HG02870 (cell line): ENCODE measurements around the gene BTBD18.

Experiments used
- ATAC-seq: cut with Tn5 transposase; IDR thresholded peaks from one replicate; pipeline ENCODE4 v1.9.1; 2021; ENCODE audit warnings: mild to moderate bottlenecking, moderate library complexity; ENCODE audit not compliant: unreplicated experiment

The BTBD18 gene, protein sequence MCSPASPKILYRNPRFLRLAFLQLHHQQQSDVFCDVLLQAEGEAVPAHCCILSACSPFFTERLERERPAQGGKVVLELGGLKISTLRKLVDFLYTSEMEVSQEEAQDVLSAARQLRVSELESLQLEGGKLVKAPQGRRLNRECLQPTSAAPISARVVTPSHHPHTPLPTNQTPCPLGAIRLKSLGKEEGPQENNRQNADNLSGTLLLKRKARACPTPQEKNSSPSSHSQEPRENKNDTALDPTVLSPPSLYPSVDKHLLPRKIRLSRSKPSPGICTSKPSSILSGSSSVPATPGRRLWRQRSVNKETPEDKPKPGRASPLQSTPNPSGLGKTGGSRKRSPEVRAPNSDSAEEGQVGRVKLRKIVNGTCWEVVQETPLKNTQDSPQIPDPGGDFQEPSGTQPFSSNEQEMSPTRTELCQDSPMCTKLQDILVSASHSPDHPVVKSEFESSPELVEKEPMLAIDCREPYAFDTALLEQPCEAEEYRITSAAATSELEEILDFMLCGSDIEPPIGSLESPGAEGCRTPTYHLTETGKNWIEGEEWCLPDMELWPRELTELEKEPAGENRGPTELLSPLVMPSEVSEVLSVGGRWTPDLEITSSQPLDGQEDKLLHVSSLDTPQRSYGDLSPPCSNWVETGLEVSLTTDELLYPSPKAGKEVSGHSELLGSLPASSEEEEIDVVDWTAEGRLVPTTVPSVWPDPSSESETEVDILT

DNA sequence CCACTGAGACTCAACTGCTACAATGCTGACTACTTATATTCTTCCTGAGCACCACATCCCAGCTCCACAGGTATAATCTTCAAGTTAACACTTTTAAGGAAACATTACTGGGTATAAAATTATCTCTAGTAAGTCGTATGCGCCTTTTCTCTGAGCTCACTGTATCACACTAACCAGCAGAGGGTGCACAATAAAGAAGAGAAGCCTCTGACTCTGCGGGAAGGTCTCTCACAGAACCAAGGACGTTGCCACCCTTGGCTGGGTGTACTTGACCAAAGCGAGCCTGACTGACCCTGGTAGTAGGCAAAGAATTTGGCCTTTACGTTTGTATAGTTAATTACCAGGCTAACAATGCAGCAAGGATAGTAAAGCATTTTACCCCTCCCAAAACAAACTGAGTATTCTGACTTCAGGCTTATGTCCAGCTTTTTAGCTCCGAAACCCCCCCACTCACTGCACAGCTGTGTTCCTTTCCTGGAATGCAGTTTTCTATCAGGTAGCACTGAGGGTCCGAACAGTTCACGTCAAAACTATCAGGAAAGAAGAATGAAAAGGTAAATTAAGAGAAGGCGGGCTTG, at the start of gene BTBD18:
Gene BTBD18 (minus strand): TSS at position 144 of the 578 bp plus-strand sequence. CDS start 631 bp downstream, outside the sequence.
- ATAC-seq, result peak; percentile 52

GRCh38 chr11:57801183-57801485, 49.5 kb upstream of the BTBD18 start:
- ATAC-seq, result no peak

- peak; percentile 86 for ATAC-seq
Measured at GRCh38 chr11:57800444-57801182, 49.0 kb upstream of the BTBD18 start.

- ATAC-seq, result no peak
Measured at GRCh38 chr11:57798905-57799559, 47.4 kb upstream of the BTBD18 start.

DNA sequence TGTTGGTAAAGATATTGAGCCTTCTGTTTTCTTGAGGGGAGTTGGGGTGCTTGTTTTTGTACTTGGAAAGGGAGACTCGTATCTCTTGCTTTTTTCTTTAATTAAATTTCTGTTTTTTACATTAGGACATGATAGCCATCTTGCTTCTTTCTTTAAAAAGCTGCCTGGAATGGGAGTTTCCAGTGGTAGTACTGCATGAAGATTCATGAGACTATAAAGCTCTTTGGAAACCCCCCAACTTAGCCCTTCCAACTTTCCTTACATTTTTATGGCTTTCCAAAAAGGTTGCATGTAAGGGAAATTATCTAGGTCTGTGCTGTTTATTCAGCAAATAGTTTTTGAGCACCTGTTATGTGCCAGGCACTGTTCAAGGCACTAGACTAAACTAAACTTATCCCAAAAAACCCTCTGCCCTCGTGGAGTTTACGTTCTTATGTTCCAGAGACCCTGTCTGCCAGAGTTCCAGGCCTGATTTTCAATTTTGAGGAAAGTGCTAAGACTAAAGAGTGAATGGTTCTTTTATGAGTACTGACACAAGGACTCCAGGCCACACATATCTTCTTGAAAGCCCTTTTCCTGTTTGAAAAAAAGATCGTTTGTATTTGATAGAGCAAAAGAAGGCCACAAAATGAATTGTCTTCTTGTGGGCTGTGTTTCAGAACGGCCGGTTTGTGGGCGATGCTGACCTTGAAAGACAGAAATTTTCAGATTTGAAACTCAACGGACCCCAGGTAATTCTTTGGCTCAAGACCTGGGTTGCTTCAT, 41.9 kb upstream of the BTBD18 start:
- ATAC-seq, result no peak

GRCh38 chr11:57792870-57793269, 41.3 kb upstream of the BTBD18 start:
- ATAC-seq, result no peak

- ATAC-seq, result peak; percentile 90
Measured at GRCh38 chr11:57792060-57792541, 40.5 kb upstream of the BTBD18 start.

GRCh38 chr11:57791321-57792059, 39.9 kb upstream of the BTBD18 start:
- ATAC-seq, result no peak

DNA sequence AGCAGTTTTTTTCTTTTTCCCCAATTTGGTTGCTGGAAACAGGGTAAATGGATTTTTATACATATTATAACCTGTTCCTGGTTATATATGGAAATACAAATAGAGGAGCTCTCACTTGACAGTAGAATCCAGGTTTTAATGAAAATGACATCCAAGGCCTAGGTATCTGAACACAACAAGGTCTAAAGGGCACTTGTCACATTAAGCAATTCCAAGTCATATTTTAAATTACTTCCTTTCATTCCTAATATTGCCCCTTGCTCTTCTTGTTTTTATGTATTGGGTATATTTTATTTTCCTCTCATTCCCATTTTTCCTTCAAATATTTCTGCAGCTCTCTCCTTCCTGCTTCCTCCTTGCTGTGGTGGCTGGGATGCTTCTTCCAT, 37.1 kb upstream of the BTBD18 start:
- no peak for ATAC-seq

DNA sequence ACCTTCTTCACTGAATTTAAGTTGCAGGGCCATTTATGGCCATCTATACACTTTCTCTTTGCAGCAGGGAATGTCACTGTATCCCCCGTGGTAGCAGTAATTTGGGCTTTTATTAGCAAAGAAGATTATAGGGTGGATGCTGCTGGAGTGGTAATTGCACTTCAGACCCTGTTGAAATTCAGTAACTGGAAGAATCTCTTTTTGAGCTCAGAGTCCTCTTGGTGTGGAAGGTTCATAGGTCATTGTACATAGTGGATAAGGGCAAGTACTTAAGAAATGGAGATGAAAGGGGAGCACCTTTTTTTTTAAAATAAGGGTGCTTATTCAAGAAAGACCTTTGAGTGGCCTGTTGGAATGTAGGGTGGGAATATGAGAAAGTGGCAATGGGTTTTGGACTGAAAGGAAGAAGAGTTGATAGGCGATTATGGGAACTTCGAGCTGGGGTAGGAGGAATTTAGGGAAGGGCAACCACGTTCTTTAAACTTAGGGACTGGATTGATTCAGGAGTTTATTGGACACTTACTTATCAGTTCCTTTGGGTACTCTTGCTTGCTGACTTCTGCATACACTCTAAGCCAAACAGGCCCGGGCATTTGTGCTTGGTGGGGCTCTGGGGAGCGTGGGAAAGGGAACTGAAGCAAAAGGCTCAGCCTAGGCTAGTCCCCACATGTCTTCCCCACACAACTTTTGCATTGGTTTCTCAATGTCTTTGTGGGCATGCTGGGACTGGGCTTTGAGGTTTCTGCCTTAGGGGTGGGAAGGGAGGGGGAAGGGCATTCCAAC, 36.5 kb upstream of the BTBD18 start:
- peak; percentile 34 for ATAC-seq

DNA sequence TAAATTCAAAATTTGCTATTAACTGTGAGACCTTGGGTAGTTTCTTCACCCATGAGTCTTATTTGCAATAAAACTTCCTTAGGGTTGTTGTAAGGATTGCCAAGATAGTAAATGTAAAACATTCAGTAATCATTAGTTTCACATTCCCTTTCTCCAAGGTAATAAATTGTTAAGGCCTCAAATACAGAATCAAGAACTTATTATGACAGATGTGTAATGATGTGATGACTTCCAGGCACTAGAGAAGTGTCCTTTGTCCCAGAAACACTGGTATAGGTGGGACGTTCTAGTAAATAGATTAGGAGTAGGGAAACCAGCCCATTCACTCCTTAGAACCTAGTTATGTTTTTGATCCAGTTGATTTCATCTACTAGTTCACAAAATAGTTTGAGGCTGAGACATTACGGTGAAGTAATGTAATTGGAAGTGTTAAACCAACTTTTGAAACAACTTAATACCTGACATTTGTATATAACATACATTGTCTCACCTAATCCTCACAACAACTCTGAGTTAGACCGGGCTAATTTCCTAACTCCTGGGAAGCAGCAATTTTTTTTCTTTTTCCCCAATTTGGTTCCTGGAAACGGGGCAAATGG, 35.5 kb upstream of the BTBD18 start:
- ATAC-seq, result no peak

DNA sequence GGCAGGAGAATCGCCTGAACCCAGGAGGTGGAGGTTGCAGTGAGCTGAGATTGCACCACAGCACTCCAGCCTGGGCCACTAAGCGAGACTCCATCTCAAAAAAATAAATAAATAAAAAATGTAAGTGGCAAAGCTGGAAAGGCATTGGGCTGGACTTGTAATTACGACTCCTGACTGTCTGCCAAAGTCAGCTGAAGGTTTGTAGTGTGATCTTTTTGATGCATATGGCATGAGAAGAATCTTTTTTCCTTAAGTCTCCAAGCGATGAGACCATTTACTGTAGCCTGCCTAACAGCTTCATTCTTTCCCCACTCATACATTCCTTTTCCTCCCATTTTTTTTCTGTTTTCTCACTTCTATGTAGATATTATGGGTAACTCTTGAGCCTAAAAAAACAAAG, 34.8 kb upstream of the BTBD18 start:
- no peak for ATAC-seq

DNA sequence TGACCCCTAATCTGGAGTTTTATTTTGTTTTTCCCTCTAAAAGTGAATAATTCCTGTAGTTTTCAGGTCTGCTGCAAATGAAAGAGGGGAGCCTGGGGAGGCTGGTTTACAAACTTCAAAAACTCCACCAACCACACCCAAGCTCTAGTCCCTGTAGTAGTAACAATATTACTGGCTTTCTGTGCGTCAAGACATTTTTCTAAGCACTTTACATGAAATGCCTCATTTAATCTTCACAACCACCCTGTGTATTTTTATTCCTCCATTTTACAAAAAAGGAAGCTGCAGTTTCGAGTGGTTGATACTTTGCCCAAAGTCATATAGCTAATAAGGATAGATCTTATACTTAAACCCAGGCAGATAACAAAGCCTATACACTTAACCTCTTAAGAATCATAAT, 33.5 kb upstream of the BTBD18 start:
- ATAC-seq, result peak; percentile 61

- no peak for ATAC-seq
Measured at GRCh38 chr11:57781529-57781943, 29.9 kb upstream of the BTBD18 start.

- ATAC-seq, result no peak
Measured at GRCh38 chr11:57779276-57779675, 27.7 kb upstream of the BTBD18 start.

DNA sequence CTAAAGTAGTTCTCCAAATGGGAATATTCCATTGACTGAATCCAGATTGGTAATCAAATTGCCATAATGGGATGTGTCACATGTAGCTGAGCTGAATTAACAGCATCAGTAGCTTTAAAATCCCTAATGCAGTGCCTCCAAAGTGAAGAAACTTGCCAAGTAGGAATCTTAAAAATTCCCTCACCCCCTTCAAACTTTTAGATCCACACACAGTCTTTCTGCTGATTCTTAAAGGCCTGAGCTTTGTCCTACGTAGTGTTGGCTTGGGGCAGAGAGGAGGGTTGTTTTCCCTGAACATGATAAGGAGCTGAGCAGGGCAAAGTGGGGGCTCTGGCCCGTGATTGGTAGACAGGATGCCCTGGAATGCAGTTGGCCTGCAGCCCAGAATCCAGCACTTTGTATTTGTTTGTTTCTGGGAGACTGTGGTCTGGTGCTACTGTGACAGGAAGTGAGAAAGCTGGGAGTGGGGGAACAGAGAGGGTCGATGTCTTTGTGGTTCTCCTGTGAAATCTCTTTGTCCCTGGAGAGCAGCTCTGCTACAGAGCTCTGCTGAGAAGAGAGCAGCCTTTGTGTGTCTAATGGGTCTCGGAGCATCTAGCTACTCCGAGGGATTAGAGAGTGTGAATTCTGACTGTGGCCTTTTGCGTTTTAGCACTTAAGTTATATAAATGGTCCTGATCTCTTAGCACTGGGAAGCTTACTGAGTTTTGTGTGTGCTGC, 26.9 kb upstream of the BTBD18 start:
- no peak for ATAC-seq

DNA sequence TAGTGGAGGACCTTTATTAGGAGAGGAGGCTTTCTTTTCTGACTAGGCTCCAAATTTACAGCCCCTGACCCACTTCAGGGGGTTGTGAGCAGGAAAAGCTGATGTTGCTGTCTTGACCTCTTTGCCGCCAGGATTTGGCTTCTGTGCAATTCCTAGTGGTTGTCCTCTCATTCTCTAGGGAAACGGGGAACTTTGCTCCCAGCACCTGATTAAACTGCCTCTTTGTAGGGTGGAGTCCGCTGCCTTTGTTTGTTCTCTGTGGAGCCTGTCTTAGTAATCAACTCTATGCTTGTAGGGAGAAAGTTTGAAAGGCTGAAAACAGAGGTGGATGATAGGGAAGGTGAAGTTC, 26.3 kb upstream of the BTBD18 start:
- ATAC-seq, result no peak
